Measurements from ENCODE around the gene SYVN1.
"Not testable (repeated sequence)": the region's sequence is repeated elsewhere in the genome, so short reads cannot be mapped to it uniquely, and the experiment has no call there.

- TF ChIP-seq NR1H2 (CRISPR knock-in tag; IDR thresholded peaks at IDR 0.05); E2F4 (CRISPR knock-in tag; IDR thresholded peaks at IDR 0.05; ENCODE audit: borderline replicate concordance, low read depth): not testable (repeated sequence)
- TF ChIP-seq, protein P1, sequence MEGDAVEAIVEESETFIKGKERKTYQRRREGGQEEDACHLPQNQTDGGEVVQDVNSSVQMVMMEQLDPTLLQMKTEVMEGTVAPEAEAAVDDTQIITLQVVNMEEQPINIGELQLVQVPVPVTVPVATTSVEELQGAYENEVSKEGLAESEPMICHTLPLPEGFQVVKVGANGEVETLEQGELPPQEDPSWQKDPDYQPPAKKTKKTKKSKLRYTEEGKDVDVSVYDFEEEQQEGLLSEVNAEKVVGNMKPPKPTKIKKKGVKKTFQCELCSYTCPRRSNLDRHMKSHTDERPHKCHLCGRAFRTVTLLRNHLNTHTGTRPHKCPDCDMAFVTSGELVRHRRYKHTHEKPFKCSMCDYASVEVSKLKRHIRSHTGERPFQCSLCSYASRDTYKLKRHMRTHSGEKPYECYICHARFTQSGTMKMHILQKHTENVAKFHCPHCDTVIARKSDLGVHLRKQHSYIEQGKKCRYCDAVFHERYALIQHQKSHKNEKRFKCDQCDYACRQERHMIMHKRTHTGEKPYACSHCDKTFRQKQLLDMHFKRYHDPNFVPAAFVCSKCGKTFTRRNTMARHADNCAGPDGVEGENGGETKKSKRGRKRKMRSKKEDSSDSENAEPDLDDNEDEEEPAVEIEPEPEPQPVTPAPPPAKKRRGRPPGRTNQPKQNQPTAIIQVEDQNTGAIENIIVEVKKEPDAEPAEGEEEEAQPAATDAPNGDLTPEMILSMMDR (IDR thresholded peaks at IDR 0.05) = not testable (repeated sequence)
These were observed 15.2 kb downstream of the SYVN1 start for GRCh38 chr11:65118891-65119669.
